SK-N-SH treated with all-trans-retinoic acid at 6 μM for 48 hours (cell line): Measurements from ENCODE around the gene ADPRS.

ENCODE experiments used
- ATAC-seq: fragments of 200-7000 bp; cut with Tn5 transposase; 3 replicates; pipeline ENCODE4 v1.9.1; 2020; ENCODE audit warnings: mild to moderate bottlenecking, moderate library complexity
- CREB5 ChIP-seq: fragments of 250-450 bp; sonication (Bioruptor Pico); IDR thresholded peaks from 2 replicates; pipeline ENCODE4 v1.5.1; 2020; ENCODE audit warnings: low read depth, mild to moderate bottlenecking, moderate library complexity
- CSDC2 ChIP-seq: fragments of 250-450 bp; sonication (Bioruptor Pico); IDR thresholded peaks from 2 replicates; pipeline ENCODE4 v1.5.0; 2020; ENCODE audit warnings: mild to moderate bottlenecking, moderate library complexity
- CSRNP3 ChIP-seq: fragments of 250-450 bp; sonication (Bioruptor Pico); IDR thresholded peaks from 2 replicates; pipeline ENCODE4 v1.5.1; 2021; ENCODE audit warnings: mild to moderate bottlenecking, moderate library complexity
- ISL1 ChIP-seq: fragments of 250-450 bp; sonication (Bioruptor Pico); IDR thresholded peaks from 2 replicates; pipeline ENCODE4 v2.1.2; 2022; ENCODE audit warnings: mild to moderate bottlenecking, moderate library complexity
- OSR1 ChIP-seq: fragments of 250-450 bp; sonication (Bioruptor Pico); IDR thresholded peaks from 2 replicates; pipeline ENCODE4 v1.8.0; 2022; ENCODE audit warnings: moderate library complexity, mild to moderate bottlenecking, inconsistent platforms
- PATZ1 ChIP-seq: fragments of 250-450 bp; sonication (Bioruptor Pico); IDR thresholded peaks from 2 replicates; pipeline ENCODE4 v1.8.0; 2020; ENCODE audit warnings: mild to moderate bottlenecking, moderate library complexity, borderline replicate concordance
- POU6F1 ChIP-seq: fragments of 250-450 bp; sonication (Bioruptor Pico); IDR thresholded peaks from 2 replicates; pipeline ENCODE4 v1.8.0; 2021; ENCODE audit warnings: low read depth, mild to moderate bottlenecking, moderate library complexity, borderline replicate concordance
- RARB ChIP-seq: fragments of 250-450 bp; sonication (Bioruptor Pico); IDR thresholded peaks from 2 replicates; pipeline ENCODE4 v1.8.0; 2021; ENCODE audit warnings: mild to moderate bottlenecking, moderate library complexity
- SNAI2 ChIP-seq: fragments of 250-450 bp; sonication (Bioruptor Pico); IDR thresholded peaks from 2 replicates; pipeline ENCODE4 v1.5.0; 2020; ENCODE audit warnings: mild to moderate bottlenecking, moderate library complexity
- TOX ChIP-seq: fragments of 250-450 bp; sonication (Bioruptor Pico); IDR thresholded peaks from 2 replicates; pipeline ENCODE4 v1.8.0; 2021; ENCODE audit warnings: mild to moderate bottlenecking, moderate library complexity, borderline replicate concordance
- ZC3H10 ChIP-seq: fragments of 250-450 bp; sonication (Bioruptor Pico); IDR thresholded peaks from 2 replicates; pipeline ENCODE4 v1.5.1; 2021; ENCODE audit warnings: mild to moderate bottlenecking, moderate library complexity
- ZFP3 ChIP-seq: fragments of 250-450 bp; sonication (Bioruptor Pico); IDR thresholded peaks from 2 replicates; pipeline ENCODE4 v1.5.0; 2020; ENCODE audit warnings: mild to moderate bottlenecking, moderate library complexity
- ZNF565 ChIP-seq: fragments of 450-650 bp; formaldehyde crosslinking; conservative IDR thresholded peaks from 2 replicates; pipeline ENCODE4 v1.5.0; 2020; ENCODE audit warnings: low read depth, mild to moderate bottlenecking, moderate library complexity
- ZNF70 ChIP-seq: fragments of 450-650 bp; formaldehyde crosslinking; IDR thresholded peaks from 2 replicates; pipeline ENCODE4 v1.5.0; 2020; ENCODE audit warnings: mild to moderate bottlenecking, moderate library complexity

ADPRS gene

GRCh38 chr1:36055706-36056105, 33.0 kb upstream of the ADPRS start:
- no peak for TF ChIP-seq ZNF565 (CRISPR knock-in tag)
- no peak for TF ChIP-seq CSRNP3 (CRISPR knock-in tag)
- no peak for TF ChIP-seq PATZ1 (CRISPR knock-in tag)
- no peak for TF ChIP-seq POU6F1 (CRISPR knock-in tag)
- no peak for ATAC-seq

- ATAC-seq = no peak
- no peak for TF ChIP-seq CSDC2 (CRISPR knock-in tag)
- no peak for TF ChIP-seq ZNF70
- no peak for TF ChIP-seq OSR1 (CRISPR knock-in tag)
- TF ChIP-seq SNAI2 (CRISPR knock-in tag) = no peak
- TF ChIP-seq RARB (CRISPR knock-in tag) = no peak
- TF ChIP-seq TOX (CRISPR knock-in tag) = no peak
- TF ChIP-seq ISL1 (CRISPR knock-in tag) = no peak
- no peak for TF ChIP-seq CREB5 (CRISPR knock-in tag)
- no peak for TF ChIP-seq CSRNP3 (CRISPR knock-in tag)
- no peak for TF ChIP-seq ZFP3 (CRISPR knock-in tag)
- no peak for TF ChIP-seq POU6F1 (CRISPR knock-in tag)
Observed at GRCh38 chr1:36062315-36062714, 26.4 kb upstream of the ADPRS start.

- TF ChIP-seq ZNF565 (CRISPR knock-in tag) (no peak), CSDC2 (CRISPR knock-in tag) (no peak)
- ATAC-seq = no peak
Observed at GRCh38 chr1:36067871-36068270, 20.8 kb upstream of the ADPRS start.

- no peak for ATAC-seq
- no peak for TF ChIP-seq POU6F1 (CRISPR knock-in tag)
- TF ChIP-seq ZNF70 = no peak
- no peak for TF ChIP-seq ZC3H10
- TF ChIP-seq CSDC2 (CRISPR knock-in tag) = no peak
- TF ChIP-seq CREB5 (CRISPR knock-in tag) = no peak
- TF ChIP-seq SNAI2 (CRISPR knock-in tag) = no peak
Observed at GRCh38 chr1:36068866-36069265, 19.8 kb upstream of the ADPRS start.
